Mammary epithelial cell (primary cell): ENCODE results near the gene IKZF5.

ENCODE experiments used
- CTCF ChIP-seq, 2 donors: IDR thresholded peaks in 1 of 2; conservative IDR thresholded peaks in 1 of 2; 2 replicates each; pipeline ENCODE4 v1.5.1; 2011 to 2012; ENCODE audit warnings: inconsistent platforms in 2 of 2, low read length in 2 of 2, mild to moderate bottlenecking in 2 of 2, control low read depth in 1 of 2, low read depth in 1 of 2; ENCODE audit not compliant: insufficient read depth in 1 of 2; ENCODE audit errors: extremely low read depth in 1 of 2
- EZH2 ChIP-seq: IDR thresholded peaks from 2 replicates; pipeline ENCODE4 v1.6.1; 2012; ENCODE audit warnings: low read length, inconsistent platforms, borderline replicate concordance

- no peak for TF ChIP-seq EZH2
- TF ChIP-seq CTCF (conservative IDR thresholded peaks at IDR 0.05 in 1 of 2, IDR thresholded peaks at IDR 0.05 in 1 of 2; ENCODE audit: extremely low read depth in 1 of 2, insufficient read depth in 1 of 2, low read depth in 1 of 2, low read length in 2 of 2): no peak
Observed at GRCh38 chr10:123039632-123039930, 31.0 kb upstream of the IKZF5 start.
